NT2/D1 (cell line): ENCODE data around the gene CUL5.

Source experiments
- SUZ12 ChIP-seq: IDR thresholded peaks from 2 replicates; pipeline ENCODE4 v1.6.1; 2011; ENCODE audit not compliant: insufficient read length, insufficient read depth; ENCODE audit errors: extremely low read depth
- YY1 ChIP-seq: IDR thresholded peaks from 2 replicates; pipeline ENCODE4 v1.6.1; 2011; ENCODE audit not compliant: insufficient read length, insufficient read depth
- ZNF274 ChIP-seq: IDR thresholded peaks from 2 replicates; pipeline ENCODE4 v1.6.1; 2011; ENCODE audit warnings: mild to moderate bottlenecking, low read depth, low read length

DNA sequence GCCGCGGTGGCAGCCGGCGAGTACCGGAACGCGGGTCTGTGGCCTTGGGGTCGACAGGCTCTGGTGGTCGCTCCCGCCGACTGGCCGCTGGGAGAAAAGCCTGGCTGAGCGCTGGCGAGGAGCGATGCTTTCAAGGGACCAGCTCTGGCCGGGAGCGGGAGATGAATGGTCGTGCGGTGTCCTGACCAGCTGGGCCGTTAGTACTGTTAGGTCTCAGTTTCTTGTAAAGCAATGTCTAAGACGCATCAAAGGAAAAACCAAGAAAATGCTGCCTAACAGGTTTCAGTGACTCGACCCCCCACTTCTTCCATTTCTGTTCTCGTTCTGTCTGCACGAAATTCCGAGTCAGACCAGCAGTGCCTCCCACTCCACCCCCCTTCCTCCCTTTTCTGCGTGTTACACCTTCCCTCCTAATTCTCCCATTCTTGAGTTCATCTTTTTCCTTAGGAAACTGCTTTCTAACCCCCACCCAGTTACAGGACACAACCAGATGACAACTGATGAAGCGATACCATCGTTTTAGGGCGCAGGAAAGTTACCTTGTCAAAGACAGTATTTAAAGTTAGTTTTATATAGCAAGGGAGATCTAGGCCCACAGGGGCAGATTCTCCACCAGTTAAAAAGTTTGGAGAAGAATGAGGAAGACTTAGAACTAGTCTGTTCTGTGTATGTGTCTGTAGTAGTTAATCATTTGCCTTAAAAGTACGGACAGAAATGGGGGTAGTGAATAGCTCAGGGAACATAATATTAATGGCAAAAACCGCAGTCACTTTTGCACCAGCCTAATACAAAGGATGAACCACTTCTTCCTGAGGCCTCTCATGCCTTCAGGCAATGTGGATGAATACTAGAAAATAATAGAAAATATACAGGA, 1.0 kb downstream of the CUL5 start:
- TF ChIP-seq YY1 (no peak), SUZ12 (no peak), ZNF274 (no peak)
